Measurements from ENCODE around the gene SOD2.

GRCh38 chr6:159718634-159719033, 25.6 kb upstream of the SOD2 start:
- TF ChIP-seq CTCF (IDR thresholded peaks at IDR 0.05; ENCODE audit: poor library complexity, severe bottlenecking) (no peak), RAD21 (conservative IDR thresholded peaks at IDR 0.05) (no peak)

Data from neural cell (in vitro differentiated cells).